Activated T-helper 9 cell treated with anti-CD3 and anti-CD28 coated beads, Interleukin-2, amount 50 U/mL, for 16 hours (primary cell): ENCODE measurements around the gene WDR7.
"Not testable (repeated sequence)": the region's sequence is repeated elsewhere in the genome, so short reads cannot be mapped to it uniquely, and the experiment has no call there.

ENCODE experiments used
- DNase-seq: peaks from one replicate; pipeline ENCODE4 v3.0.0-alpha.2; 2020; ENCODE audit warnings: low read depth

Gene WDR7

DNA sequence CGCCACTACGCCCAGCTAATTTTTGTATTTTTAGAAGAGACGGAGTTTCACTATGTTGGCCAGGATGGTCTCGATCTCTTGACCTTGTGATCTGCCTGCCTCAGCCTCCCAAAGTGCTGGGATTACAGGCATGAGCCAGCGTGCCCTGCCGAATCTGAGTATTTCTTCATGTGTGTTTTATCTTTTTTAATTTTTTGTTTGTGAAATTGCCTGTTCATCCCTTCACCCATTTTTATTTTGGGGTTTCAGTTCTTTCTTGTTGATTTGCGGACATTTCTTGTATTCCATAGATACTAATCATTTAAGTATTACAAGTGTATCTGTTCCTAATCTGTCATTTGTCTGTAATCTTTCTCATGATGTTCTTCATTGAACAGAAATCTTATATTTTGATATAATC, 3.1 kb downstream of the WDR7 start:
- not testable (repeated sequence) for DNase-seq

GRCh38 chr18:56658261-56658660, 7.1 kb downstream of the WDR7 start:
- no peak for DNase-seq

GRCh38 chr18:56659111-56659510, 8.0 kb downstream of the WDR7 start:
- no peak for DNase-seq

- DNase-seq = no peak
Observed at GRCh38 chr18:56660655-56661054, 9.5 kb downstream of the WDR7 start.

DNA sequence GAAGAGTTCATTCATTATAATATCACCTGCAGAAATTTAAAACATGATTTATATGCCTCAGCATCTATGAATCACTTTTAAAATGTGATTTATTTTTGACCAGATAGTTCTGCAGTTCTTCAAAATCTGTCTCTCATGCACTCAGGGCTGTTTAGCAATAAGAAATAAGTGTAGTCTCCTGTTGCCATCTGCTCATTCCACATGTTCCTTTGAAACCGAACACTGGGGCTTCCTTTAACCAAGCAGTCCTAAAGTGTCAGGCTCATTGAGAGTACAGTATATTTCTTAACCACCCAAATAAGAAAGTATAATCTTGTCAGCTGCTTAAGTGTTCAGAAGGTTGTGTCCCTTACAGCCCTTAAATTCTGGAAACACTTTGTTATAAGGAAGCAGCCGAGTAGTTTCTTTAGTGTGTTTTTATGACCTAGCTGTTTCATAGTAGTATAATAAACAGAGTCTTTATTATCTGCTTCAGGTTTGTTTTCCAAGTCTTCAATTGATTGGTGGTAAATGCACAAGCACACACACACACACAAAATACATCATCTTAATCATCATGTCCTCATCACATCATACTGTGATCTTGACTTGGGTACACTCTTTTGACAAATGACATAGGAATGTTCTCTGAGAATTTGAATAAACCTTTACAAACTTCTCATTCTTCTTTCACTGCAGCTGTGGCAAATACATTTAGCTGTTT, 10.4 kb downstream of the WDR7 start:
- no peak for DNase-seq

DNA sequence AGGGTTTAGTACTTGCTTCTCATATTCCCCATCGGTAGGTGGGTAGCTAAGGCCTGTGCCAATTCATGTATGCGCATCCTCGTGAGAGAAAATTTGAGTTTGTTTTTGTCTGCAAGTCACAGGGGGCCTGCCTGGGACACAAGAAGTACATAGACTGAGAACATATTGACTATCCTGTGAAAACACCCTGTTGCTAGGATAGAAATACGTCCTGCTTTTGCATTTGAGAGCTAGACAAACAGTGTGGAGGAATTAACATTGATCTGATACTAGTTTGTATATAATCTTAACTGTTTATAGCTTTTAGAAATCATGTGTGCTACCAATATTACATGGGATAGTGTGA, 10.9 kb downstream of the WDR7 start:
- DNase-seq = no peak

DNA sequence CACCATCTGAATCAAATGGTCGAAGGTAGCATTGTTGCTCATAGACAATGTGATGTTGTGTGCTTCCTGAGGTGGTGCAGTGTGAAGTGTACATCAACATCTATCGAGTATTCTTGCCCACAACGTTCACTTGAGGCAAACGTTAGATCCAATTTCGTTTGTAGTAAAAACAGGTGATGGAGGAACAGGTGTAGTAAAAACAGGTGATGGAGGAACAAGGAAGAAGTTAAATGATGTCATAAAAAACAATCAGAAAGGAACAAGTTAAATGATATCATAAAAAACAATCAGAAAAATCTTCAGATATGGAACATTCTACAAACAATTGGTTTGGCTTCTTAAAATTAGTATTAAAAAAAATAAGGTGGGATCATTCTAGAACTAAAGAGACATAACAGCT, 11.3 kb downstream of the WDR7 start:
- no peak for DNase-seq

DNA sequence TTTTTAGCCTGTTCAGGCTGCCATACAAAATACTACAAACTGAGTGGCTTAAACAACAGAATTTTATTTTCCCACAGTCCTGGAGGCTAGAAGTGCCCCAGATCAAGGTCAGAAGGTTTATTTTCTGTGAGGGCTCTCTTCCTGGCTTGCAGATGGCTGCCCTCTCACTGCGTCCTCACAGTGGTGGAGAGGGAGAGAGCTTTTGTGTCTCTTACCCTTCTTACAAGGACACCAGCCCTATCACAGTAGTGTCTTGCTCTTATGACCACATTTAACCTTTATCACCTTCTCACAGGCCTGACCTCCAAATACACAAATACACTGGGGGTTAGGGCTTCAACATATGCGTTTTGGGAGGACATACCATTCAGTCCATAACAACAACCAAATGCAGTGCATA, 11.7 kb downstream of the WDR7 start:
- DNase-seq = no peak

DNA sequence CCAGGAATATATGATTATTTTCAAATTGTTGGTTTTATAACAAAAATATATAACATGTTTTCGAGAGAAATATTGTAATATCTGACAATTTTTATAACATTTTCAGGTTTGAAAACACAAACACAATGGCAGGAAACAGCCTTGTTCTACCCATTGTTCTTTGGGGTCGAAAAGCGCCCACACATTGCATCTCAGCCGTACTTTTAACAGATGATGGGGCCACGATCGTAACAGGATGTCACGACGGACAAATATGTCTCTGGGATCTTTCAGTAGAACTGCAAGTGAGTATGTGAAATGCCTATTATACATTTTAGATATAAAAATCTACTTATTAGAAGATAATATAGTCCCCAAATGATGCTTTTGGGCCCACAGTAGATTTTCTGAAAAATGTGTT, 21.2 kb downstream of the WDR7 start:
- DNase-seq = no peak

DNA sequence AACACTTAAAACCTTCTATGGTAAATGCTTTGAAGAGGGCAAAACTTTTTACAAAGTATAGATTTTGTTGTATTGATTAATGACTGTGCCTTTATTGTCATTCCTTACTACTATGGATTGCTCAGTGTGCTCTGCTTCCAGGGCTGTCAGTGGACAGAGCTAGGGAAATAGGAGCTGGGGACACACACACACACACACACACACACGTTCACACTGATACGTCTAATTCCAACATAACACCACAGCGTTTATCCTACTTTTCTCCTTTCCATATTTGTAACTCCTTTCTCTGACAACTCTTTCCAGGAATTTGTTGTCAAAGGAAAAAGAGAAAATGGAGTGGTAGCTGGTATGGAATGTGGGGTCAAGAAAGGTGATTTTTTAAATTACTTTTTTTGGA, 21.8 kb downstream of the WDR7 start:
- no peak for DNase-seq

DNA sequence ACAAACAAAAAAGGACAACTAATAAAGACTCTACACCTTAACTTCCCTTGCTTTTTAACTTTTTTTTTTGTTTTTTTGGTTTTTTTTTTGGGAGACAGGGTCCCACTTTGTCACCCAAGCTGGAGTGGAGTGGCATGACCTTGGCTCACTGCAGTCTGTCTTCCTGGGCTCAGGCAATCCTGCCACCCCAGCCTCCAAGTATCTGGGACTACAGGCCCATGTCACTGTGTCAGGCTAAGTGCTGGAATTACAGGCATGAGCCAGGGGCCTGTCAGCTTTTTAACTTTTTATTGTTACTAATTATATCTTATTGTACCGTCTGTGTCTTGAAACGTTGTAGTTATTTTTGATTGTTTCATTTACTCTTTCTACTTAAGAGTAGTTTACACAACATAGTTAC, 25.5 kb downstream of the WDR7 start:
- DNase-seq = no peak

- DNase-seq = no peak
Observed at GRCh38 chr18:56678836-56679565, 27.8 kb downstream of the WDR7 start.

- no peak for DNase-seq
Observed at GRCh38 chr18:56684277-56684676, 33.1 kb downstream of the WDR7 start.

DNA sequence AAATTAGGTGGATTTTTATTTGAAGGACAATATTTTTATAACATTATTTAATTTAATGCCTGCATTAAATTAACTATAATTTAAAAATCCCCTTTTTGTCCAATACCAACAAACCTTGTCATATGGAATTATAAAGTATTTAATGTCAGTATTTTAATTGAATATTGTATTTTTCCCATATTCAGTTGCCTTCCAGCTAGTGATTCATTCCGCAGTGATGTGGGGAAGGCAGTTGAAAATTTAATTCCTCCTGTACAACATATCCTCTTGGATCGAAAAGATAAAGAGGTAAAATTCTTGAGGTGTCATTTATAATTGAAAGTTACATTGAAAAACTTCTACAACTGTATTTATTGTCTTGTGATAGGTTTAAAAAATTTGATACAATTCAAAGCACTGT, 40.4 kb downstream of the WDR7 start:
- no peak for DNase-seq

GRCh38 chr18:56696966-56697365, 45.8 kb downstream of the WDR7 start:
- no peak for DNase-seq

- DNase-seq = no peak
Observed at GRCh38 chr18:56702946-56703345, 51.8 kb downstream of the WDR7 start.

DNA sequence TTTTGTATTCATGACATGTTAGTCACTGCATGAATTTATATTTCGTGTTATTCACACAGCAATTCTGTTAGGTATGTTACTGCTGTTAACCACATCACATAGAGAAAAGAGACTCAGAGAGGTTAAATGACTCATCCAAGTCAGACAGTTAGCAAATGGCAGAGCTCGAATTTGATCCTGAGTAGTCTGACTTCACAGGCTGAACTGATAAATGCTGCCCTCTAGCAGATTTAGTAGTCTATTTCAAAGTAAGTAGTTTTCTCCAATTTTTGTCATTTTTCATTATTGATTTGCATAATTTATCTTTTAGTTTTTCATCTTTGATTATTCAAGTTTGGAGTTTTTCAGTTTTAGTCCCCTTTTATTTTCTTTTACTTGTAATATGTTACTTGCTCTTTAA, 58.3 kb downstream of the WDR7 start:
- no peak for DNase-seq

- no peak for DNase-seq
Observed at GRCh38 chr18:56711708-56712445, 60.7 kb downstream of the WDR7 start.

GRCh38 chr18:56712761-56713160, 61.6 kb downstream of the WDR7 start:
- no peak for DNase-seq

- DNase-seq = no peak
Observed at GRCh38 chr18:56715121-56715520, 64.0 kb downstream of the WDR7 start.

GRCh38 chr18:56716692-56717146, 65.6 kb downstream of the WDR7 start:
- no peak for DNase-seq

GRCh38 chr18:56721031-56721430, 69.9 kb downstream of the WDR7 start:
- no peak for DNase-seq

DNA sequence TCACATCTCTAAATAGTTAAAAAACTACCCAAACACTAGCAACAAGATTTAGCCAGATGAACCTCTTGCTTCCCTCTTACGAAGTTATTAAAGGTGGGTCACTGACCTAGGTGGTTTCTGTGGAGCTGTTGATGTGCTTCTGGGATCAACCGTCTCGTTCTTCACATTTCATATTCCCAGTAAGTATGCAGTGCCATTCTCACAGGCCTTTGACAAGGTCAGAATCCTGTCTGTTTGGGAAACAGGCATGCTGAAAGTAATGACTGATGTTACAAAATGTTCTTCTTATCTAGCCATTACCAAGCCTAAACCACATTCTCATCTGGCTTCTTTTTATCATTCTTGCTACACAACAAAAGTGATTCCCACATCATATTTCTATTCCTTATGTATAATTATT, 70.3 kb downstream of the WDR7 start:
- no peak for DNase-seq
